RWPE2 (cell line): ENCODE measurements around the gene ECI1.
"Not testable (repeated sequence)": the region's sequence is repeated elsewhere in the genome, so short reads cannot be mapped to it uniquely, and the experiment has no call there.

Experiments used
- ATAC-seq: fragments of 200-7000 bp; cut with Tn5 transposase; 3 replicates; pipeline ENCODE4 v1.9.1; 2021; ENCODE audit warnings: low read depth
- DNase-seq: peaks from one replicate; pipeline ENCODE4 v3.0.0-alpha.2; 2020; ENCODE audit warnings: low spot score
- H3K27ac ChIP-seq: fragments of 450-650 bp; 2 replicates; pipeline ENCODE4 v1.5.1; 2017; ENCODE audit warnings: mild to moderate bottlenecking; ENCODE audit not compliant: poor library complexity, severe bottlenecking
- H3K27me3 ChIP-seq: fragments of 250-450 bp; sonication (Bioruptor Pico); 2 replicates; pipeline ENCODE4 v1.5.1; 2021; ENCODE audit warnings: mild to moderate bottlenecking, moderate library complexity; ENCODE audit not compliant: insufficient read depth, poor library complexity, severe bottlenecking
- H3K36me3 ChIP-seq: fragments of 250-450 bp; sonication (Bioruptor Pico); 2 replicates; pipeline ENCODE4 v1.5.1; 2020; ENCODE audit warnings: low read depth, mild to moderate bottlenecking, moderate library complexity
- H3K4me1 ChIP-seq: fragments of 250-450 bp; sonication (Bioruptor Pico); 2 replicates; pipeline ENCODE4 v1.5.1; 2021; ENCODE audit warnings: mild to moderate bottlenecking, moderate library complexity; ENCODE audit not compliant: insufficient read depth, poor library complexity, severe bottlenecking
- H3K4me3 ChIP-seq: fragments of 250-450 bp; sonication (Bioruptor Pico); 2 replicates; pipeline ENCODE4 v1.5.1; 2021; ENCODE audit warnings: mild to moderate bottlenecking, moderate library complexity; ENCODE audit not compliant: severe bottlenecking
- H3K9me3 ChIP-seq: fragments of 250-450 bp; sonication (Bioruptor Pico); 2 replicates; pipeline ENCODE4 v1.5.1; 2021; ENCODE audit warnings: mild to moderate bottlenecking, moderate library complexity; ENCODE audit not compliant: severe bottlenecking
- CTCF ChIP-seq: fragments of 450-650 bp; IDR thresholded peaks from one replicate; pipeline ENCODE4 v1.5.1; 2017; ENCODE audit warnings: mild to moderate bottlenecking, moderate library complexity; ENCODE audit not compliant: poor library complexity, severe bottlenecking

ECI1 gene

GRCh38 chr16:2260250-2260649 is 8.9 kb upstream of the ECI1 start:
- no peaks in the 10 kb centered on the region for H3K4me1 ChIP-seq
- ATAC-seq (no peak), DNase-seq (no peak)
- H3K4me3 ChIP-seq: no peak overlapping the region
- peaks cover 100% of the 10 kb centered on the region for H3K36me3 ChIP-seq
- no peak overlapping the region for H3K27ac ChIP-seq
- TF ChIP-seq CTCF: no peak
- H3K27me3 ChIP-seq: no peaks in the 10 kb centered on the region
- no peaks in the 10 kb centered on the region for H3K9me3 ChIP-seq

GRCh38 chr16:2258530-2258929 is 7.1 kb upstream of the ECI1 start:
- H3K27me3 ChIP-seq, H3K27ac ChIP-seq, H3K4me1 ChIP-seq, H3K9me3 ChIP-seq, H3K4me3 ChIP-seq, ATAC-seq, DNase-seq: not testable (repeated sequence)
- peaks cover 99% of the 10 kb centered on the region for H3K36me3 ChIP-seq

GRCh38 chr16:2257726-2258125 is 6.3 kb upstream of the ECI1 start:
- Histone ChIP-seq H3K9me3 (no peaks in the 10 kb centered on the region), H3K27ac (no peak overlapping the region), H3K4me3 (no peak overlapping the region), H3K4me1 (no peaks in the 10 kb centered on the region), H3K36me3 (peaks cover 97% of the 10 kb centered on the region), H3K27me3 (no peaks in the 10 kb centered on the region)
- DNase-seq: no peak
- ATAC-seq: no peak
- TF ChIP-seq CTCF: no peak

- peaks cover 10% of the 10 kb centered on the region for H3K4me1 ChIP-seq
- H3K9me3 ChIP-seq: no peaks in the 10 kb centered on the region
- no peak for DNase-seq
- no peak for TF ChIP-seq CTCF
- no peaks in the 10 kb centered on the region for H3K27me3 ChIP-seq
- H3K4me3 ChIP-seq: no peak overlapping the region
- H3K27ac ChIP-seq: no peak overlapping the region
- ATAC-seq: no peak
- H3K36me3 ChIP-seq: peaks cover 94% of the 10 kb centered on the region
These were observed 5.2 kb upstream of the ECI1 start for GRCh38 chr16:2256531-2257140.

GRCh38 chr16:2253293-2253692 is 1.9 kb upstream of the ECI1 start:
- Histone ChIP-seq H3K4me1 (peaks cover 10% of the 10 kb centered on the region), H3K27me3 (no peaks in the 10 kb centered on the region), H3K27ac (no peak overlapping the region), H3K9me3 (no peaks in the 10 kb centered on the region), H3K4me3 (no peak overlapping the region), H3K36me3 (peaks cover 73% of the 10 kb centered on the region)
- no peak for ATAC-seq
- no peak for TF ChIP-seq CTCF
- DNase-seq: no peak
